K562 (cell line): ENCODE data around the gene PGAP2. TPM values are rescaled to one million over a fixed set of nuclear protein-coding genes. Genes with fewer than 3 reads are reported as not detected.

Experiments
- ELF1 ChIP-seq: fragments of 200-800 bp; sonication (Bioruptor generic); IDR thresholded peaks from 2 replicates; pipeline ENCODE4 v1.6.1; 2016; ENCODE audit warnings: missing genetic modification characterization, missing compliant biosample characterization
- ETV5 ChIP-seq: sonication (generic); formaldehyde crosslinking; IDR thresholded peaks from 2 replicates; pipeline ENCODE4 v1.4.0; 2020; ENCODE audit warnings: low read depth, mild to moderate bottlenecking, missing genetic modification reagents
- FIP1L1 ChIP-seq: fragments of 200-400 bp; formaldehyde crosslinking; IDR thresholded peaks from 2 replicates; pipeline ENCODE4 v1.6.1; 2018; ENCODE audit warnings: mild to moderate bottlenecking, low read depth, low read length; ENCODE audit not compliant: poor library complexity, severe bottlenecking
- FOXA1 ChIP-seq: fragments of 450-650 bp; IDR thresholded peaks from 2 replicates; pipeline ENCODE4 v1.6.1; 2016; ENCODE audit warnings: mild to moderate bottlenecking, borderline replicate concordance
- HEY1 ChIP-seq: fragments of 250-450 bp; sonication (Bioruptor Pico); IDR thresholded peaks from 2 replicates; pipeline ENCODE4 v1.5.0; 2020; ENCODE audit warnings: mild to moderate bottlenecking, moderate library complexity, borderline replicate concordance
- HNRNPK ChIP-seq: fragments of 200-400 bp; formaldehyde crosslinking; IDR thresholded peaks from one replicate; pipeline ENCODE4 v1.6.1; 2018; ENCODE audit warnings: mild to moderate bottlenecking, low read depth, low read length; ENCODE audit not compliant: poor library complexity, severe bottlenecking
- HNRNPLL ChIP-seq: fragments of 200-400 bp; formaldehyde crosslinking; IDR thresholded peaks from 2 replicates; pipeline ENCODE4 v1.6.1; 2017; ENCODE audit warnings: low read length, low read depth, mild to moderate bottlenecking; ENCODE audit not compliant: poor library complexity, severe bottlenecking
- MCM2 ChIP-seq: fragments of 450-650 bp; IDR thresholded peaks from 2 replicates; pipeline ENCODE4 v1.6.1; 2017; ENCODE audit warnings: low read depth, mild to moderate bottlenecking
- NONO ChIP-seq, 2 experiments: fragments of 200-400 bp in 1 of 2; fragments of 450-650 bp in 1 of 2; formaldehyde crosslinking in 1 of 2; IDR thresholded peaks; 2 replicates each; pipeline ENCODE4 v1.6.1; 2017; ENCODE audit warnings: low read depth in 2 of 2, mild to moderate bottlenecking in 2 of 2, moderate library complexity in 2 of 2, low read length in 1 of 2
- PHB2 ChIP-seq: fragments of 450-650 bp; IDR thresholded peaks from 2 replicates; pipeline ENCODE4 v1.6.1; 2017; ENCODE audit warnings: low read depth
- POLR2A ChIP-seq: fragments of 450-650 bp; conservative IDR thresholded peaks from 2 replicates; pipeline ENCODE4 v1.6.1; 2016
- ZKSCAN3 ChIP-seq: fragments of 250-450 bp; sonication (Bioruptor Pico); IDR thresholded peaks from 2 replicates; pipeline ENCODE4 v1.4.0; 2020
- ZNF696 ChIP-seq: fragments of 250-450 bp; sonication (Bioruptor Pico); conservative IDR thresholded peaks from 2 replicates; pipeline ENCODE4 v1.4.0; 2020; ENCODE audit warnings: mild to moderate bottlenecking, moderate library complexity
- polyA plus RNA-seq, 8 experiments: library from polyadenylated mRNA; depleted of rRNA in 4 of 8; stranded (reverse) in 5 of 8; unstranded in 3 of 8; fragments of >200 nt; fragmentation: Nextera tagmentation in 2 of 8; fragmentation: Illumina TruSeq in 1 of 8; extraction: Ambion mirVana in 2 of 8; extraction: Trizol in 1 of 8; gene quantifications; 2 replicates each; pipeline versions ENCODE4 v1.2.1 to v1.2.3, GENCODE V29; 2011 to 2014; ENCODE audit warnings: inconsistent platforms in 1 of 8, missing spikeins in 1 of 8
- total RNA-seq, 7 experiments: library from RNA; depleted of rRNA in 6 of 7; stranded (reverse); fragments of >200 nt in 6 of 7; fragmentation: Illumina TruSeq in 2 of 7; extraction: Trizol in 2 of 7; gene quantifications; 2 replicates each; pipeline versions ENCODE4 v1.2.1 to v1.2.3, GENCODE V29; 2011 to 2021; ENCODE audit warnings: low replicate concordance in 1 of 7
- TF ChIP-seq, protein P1 (sequence below): fragments of 250-450 bp; sonication (Bioruptor Pico); IDR thresholded peaks from 2 replicates; pipeline ENCODE4 v1.4.0; 2020; ENCODE audit warnings: borderline replicate concordance
- TF ChIP-seq, protein P2 (sequence below): IDR thresholded peaks from 2 replicates; pipeline ENCODE4 v1.6.1; 2011; ENCODE audit warnings: borderline replicate concordance, low read depth, mild to moderate bottlenecking, moderate library complexity, low read length; ENCODE audit not compliant: insufficient read depth, poor library complexity, severe bottlenecking
- TF ChIP-seq, protein P3 (sequence below): fragments of 450-650 bp; IDR thresholded peaks from 2 replicates; pipeline ENCODE4 v1.6.1; 2017; ENCODE audit warnings: antibody characterized with exemption, mild to moderate bottlenecking
- TF ChIP-seq, protein P4 (sequence below): fragments of 250-450 bp; sonication (Bioruptor Pico); IDR thresholded peaks from 2 replicates; pipeline ENCODE4 v1.8.0; 2022; ENCODE audit warnings: inconsistent platforms

Gene PGAP2
- total and polyA plus RNA-seq, 9 of the 15 experiments (the other 6 are each of a cell fraction or from before 2014, with no cell fraction given), result 17.9 to 47.2 (median 33.7) TPM

DNA sequence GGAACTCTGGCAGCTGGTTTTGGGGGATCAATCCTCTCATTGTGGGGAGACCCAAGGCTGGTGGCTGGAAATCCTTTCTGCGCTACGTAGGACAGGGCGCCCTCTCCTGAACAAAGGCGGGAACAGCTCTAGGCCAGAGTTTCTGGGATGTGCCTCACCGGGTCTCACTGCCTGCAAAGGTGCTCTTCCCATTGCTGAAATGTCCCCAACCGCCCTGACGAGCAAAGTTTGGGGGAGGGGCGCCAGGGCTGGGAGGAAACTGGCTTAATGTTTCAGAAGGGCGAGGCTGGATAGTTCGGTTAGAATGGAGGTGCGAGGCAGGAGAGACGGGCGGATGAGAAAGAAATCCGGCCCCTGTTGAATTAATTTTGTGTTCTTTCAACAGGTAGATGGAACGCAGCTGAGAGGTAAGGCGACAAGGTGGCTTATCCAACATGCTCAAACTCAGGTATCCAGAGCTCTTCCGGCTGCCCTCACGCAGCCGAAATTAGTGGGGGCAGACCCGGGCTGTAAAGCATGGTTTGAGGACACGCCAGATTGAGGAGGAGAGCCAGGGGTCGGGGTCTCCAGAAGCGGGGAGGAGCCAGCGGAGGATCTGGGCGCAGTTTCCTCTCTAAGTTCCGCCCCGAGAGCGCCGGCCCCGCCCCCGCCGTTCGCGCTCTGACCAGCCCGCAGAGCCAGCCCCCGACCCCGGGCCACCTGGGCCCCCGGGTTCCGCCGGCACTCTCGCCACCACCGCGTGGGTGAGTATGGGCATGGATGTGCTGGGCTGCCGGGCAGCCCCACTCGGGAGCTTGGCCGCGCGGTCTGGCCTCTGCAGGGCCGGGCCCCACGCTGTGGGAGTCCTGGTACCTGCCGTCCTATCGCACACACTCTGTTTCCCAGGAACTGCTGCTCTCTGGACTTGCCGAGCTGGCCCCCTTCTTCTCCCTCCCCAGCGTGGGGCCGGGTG is at the start of gene PGAP2 (continued):
- no peak for TF ChIP-seq MCM2
- TF ChIP-seq ELF1, result no peak
- no peak for TF ChIP-seq FIP1L1
- TF ChIP-seq HNRNPLL, result no peak
- no peak for TF ChIP-seq NONO (IDR thresholded peaks at IDR 0.05; ENCODE audit: low read depth in 2 of 2, low read length in 1 of 2)
- peak; percentile 46 for TF ChIP-seq POLR2A
- no peak for TF ChIP-seq ZNF696
- TF ChIP-seq, protein P1, sequence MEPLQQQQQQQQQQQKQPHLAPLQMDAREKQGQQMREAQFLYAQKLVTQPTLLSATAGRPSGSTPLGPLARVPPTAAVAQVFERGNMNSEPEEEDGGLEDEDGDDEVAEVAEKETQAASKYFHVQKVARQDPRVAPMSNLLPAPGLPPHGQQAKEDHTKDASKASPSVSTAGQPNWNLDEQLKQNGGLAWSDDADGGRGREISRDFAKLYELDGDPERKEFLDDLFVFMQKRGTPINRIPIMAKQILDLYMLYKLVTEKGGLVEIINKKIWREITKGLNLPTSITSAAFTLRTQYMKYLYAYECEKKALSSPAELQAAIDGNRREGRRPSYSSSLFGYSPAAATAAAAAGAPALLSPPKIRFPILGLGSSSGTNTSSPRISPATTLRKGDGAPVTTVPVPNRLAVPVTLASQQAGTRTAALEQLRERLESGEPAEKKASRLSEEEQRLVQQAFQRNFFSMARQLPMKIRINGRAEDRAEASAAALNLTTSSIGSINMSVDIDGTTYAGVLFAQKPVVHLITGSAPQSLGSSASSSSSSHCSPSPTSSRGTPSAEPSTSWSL (CRISPR knock-in tag), result no peak
- TF ChIP-seq, protein P2, sequence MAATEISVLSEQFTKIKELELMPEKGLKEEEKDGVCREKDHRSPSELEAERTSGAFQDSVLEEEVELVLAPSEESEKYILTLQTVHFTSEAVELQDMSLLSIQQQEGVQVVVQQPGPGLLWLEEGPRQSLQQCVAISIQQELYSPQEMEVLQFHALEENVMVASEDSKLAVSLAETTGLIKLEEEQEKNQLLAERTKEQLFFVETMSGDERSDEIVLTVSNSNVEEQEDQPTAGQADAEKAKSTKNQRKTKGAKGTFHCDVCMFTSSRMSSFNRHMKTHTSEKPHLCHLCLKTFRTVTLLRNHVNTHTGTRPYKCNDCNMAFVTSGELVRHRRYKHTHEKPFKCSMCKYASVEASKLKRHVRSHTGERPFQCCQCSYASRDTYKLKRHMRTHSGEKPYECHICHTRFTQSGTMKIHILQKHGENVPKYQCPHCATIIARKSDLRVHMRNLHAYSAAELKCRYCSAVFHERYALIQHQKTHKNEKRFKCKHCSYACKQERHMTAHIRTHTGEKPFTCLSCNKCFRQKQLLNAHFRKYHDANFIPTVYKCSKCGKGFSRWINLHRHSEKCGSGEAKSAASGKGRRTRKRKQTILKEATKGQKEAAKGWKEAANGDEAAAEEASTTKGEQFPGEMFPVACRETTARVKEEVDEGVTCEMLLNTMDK, result no peak
- no peak for TF ChIP-seq HEY1 (CRISPR knock-in tag)
- TF ChIP-seq PHB2, result no peak
- TF ChIP-seq, protein P3, sequence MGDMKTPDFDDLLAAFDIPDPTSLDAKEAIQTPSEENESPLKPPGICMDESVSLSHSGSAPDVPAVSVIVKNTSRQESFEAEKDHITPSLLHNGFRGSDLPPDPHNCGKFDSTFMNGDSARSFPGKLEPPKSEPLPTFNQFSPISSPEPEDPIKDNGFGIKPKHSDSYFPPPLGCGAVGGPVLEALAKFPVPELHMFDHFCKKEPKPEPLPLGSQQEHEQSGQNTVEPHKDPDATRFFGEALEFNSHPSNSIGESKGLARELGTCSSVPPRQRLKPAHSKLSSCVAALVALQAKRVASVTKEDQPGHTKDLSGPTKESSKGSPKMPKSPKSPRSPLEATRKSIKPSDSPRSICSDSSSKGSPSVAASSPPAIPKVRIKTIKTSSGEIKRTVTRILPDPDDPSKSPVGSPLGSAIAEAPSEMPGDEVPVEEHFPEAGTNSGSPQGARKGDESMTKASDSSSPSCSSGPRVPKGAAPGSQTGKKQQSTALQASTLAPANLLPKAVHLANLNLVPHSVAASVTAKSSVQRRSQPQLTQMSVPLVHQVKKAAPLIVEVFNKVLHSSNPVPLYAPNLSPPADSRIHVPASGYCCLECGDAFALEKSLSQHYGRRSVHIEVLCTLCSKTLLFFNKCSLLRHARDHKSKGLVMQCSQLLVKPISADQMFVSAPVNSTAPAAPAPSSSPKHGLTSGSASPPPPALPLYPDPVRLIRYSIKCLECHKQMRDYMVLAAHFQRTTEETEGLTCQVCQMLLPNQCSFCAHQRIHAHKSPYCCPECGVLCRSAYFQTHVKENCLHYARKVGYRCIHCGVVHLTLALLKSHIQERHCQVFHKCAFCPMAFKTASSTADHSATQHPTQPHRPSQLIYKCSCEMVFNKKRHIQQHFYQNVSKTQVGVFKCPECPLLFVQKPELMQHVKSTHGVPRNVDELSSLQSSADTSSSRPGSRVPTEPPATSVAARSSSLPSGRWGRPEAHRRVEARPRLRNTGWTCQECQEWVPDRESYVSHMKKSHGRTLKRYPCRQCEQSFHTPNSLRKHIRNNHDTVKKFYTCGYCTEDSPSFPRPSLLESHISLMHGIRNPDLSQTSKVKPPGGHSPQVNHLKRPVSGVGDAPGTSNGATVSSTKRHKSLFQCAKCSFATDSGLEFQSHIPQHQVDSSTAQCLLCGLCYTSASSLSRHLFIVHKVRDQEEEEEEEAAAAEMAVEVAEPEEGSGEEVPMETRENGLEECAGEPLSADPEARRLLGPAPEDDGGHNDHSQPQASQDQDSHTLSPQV, result no peak
- TF ChIP-seq, protein P4, sequence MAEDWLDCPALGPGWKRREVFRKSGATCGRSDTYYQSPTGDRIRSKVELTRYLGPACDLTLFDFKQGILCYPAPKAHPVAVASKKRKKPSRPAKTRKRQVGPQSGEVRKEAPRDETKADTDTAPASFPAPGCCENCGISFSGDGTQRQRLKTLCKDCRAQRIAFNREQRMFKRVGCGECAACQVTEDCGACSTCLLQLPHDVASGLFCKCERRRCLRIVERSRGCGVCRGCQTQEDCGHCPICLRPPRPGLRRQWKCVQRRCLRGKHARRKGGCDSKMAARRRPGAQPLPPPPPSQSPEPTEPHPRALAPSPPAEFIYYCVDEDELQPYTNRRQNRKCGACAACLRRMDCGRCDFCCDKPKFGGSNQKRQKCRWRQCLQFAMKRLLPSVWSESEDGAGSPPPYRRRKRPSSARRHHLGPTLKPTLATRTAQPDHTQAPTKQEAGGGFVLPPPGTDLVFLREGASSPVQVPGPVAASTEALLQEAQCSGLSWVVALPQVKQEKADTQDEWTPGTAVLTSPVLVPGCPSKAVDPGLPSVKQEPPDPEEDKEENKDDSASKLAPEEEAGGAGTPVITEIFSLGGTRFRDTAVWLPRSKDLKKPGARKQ, result no peak
- no peak for TF ChIP-seq FOXA1
- no peak for TF ChIP-seq HNRNPK
- TF ChIP-seq ETV5 (CRISPR knock-in tag), result no peak
- TF ChIP-seq ZKSCAN3, result no peak
